K562 (cell line): ENCODE results near the gene SERPINA6. TPM values are rescaled to one million over a fixed set of nuclear protein-coding genes. Genes with fewer than 3 reads are reported as not detected.

Experiments
- ATAC-seq: fragments of 200-7000 bp; cut with Tn5 transposase; 3 replicates; pipeline ENCODE4 v1.9.1; 2020; ENCODE audit warnings: moderate library complexity
- BruUV-seq: library from RNA; stranded (reverse); fragments of 400-500 nt; replicated peaks from 2 replicates; lab custom pipeline; 2021; lab: Mats Ljungman, UMichigan
- CTCF ChIA-PET: fragments of 300-600 bp; formaldehyde crosslinking; extraction: SDS; loops from one replicate; lab custom pipeline; 2021; ENCODE audit warnings: low intra/inter-chr PET ratio; lab: Yijun Ruan, JAX
- POLR2A ChIA-PET: fragments of 300-600, 350-650 bp; sonication (Branson Sonifier 250); formaldehyde crosslinking; extraction: SDS; loops from one replicate; lab custom pipeline; 2021; ENCODE audit warnings: antibody characterized with exemption, inconsistent platforms; lab: Yijun Ruan, JAX
- DNase-seq, 4 experiments: peaks; one replicate each; pipeline versions ENCODE4 v3.0.0 to v3.0.0-alpha.2; 2011 to 2018; ENCODE audit warnings: low spot score in 3 of 4, mixed read lengths in 3 of 4; ENCODE audit errors: extremely low read depth in 1 of 4
- FAIRE-seq: peaks from 2 replicates; lab custom pipeline; 2011; peaks lifted over from hg19 to GRCh38; lab: Jason Lieb, UNC
- H2AFZ ChIP-seq: 2 replicates; pipeline ENCODE4 v1.6.0; 2011; ENCODE audit warnings: low read depth, low read length, control low read depth, inconsistent platforms
- H3K27ac ChIP-seq: fragments of 200-600 bp; 3 replicates; pipeline ENCODE4 v1.8.0; 2011; ENCODE audit warnings: low read depth, mild to moderate bottlenecking, control low read depth, inconsistent platforms, low read length, moderate library complexity, mixed read lengths; ENCODE audit errors: extremely low read depth
- H3K27me3 ChIP-seq, 2 experiments: fragments of 300-600 bp in 1 of 2; 2 replicates in 1 of 2; 3 replicates in 1 of 2; pipeline versions ENCODE4 v1.6.0 to v1.8.0; 2011; ENCODE audit warnings: inconsistent platforms in 2 of 2, low read length in 2 of 2, mild to moderate bottlenecking in 1 of 2, mixed read lengths in 1 of 2, moderate library complexity in 1 of 2; ENCODE audit not compliant: control insufficient read depth in 2 of 2, insufficient read depth in 2 of 2
- H3K36me3 ChIP-seq: fragments of 300-600 bp; 3 replicates; pipeline ENCODE4 v1.8.0; 2011; ENCODE audit warnings: mild to moderate bottlenecking, low read length, inconsistent platforms; ENCODE audit not compliant: control insufficient read depth, insufficient read depth
- H3K4me1 ChIP-seq, 2 experiments: fragments of 200-600 bp in 1 of 2; replicated peaks in 1 of 2; 2 replicates in 1 of 2; 3 replicates in 1 of 2; pipeline versions ENCODE4 v1.5.1 to v1.8.0; 2011; ENCODE audit warnings: inconsistent platforms in 2 of 2, low read length in 2 of 2, mild to moderate bottlenecking in 1 of 2, mixed read lengths in 1 of 2, moderate library complexity in 1 of 2; ENCODE audit not compliant: control insufficient read depth in 2 of 2, insufficient read depth in 2 of 2
- H3K4me2 ChIP-seq: 2 replicates; pipeline ENCODE4 v1.6.1; 2011; ENCODE audit warnings: low read length, control low read depth, inconsistent platforms, mixed read lengths; ENCODE audit not compliant: insufficient read depth
- H3K4me3 ChIP-seq: fragments of 200-600 bp; sonication (generic), shearing (Covaris generic); 2 replicates; pipeline ENCODE4 v1.5.1; 2016; ENCODE audit warnings: control low read depth, inconsistent platforms
- H3K79me2 ChIP-seq: fragments of 200-600 bp; 3 replicates; pipeline ENCODE4 v1.8.0; 2011; ENCODE audit warnings: low read length, inconsistent platforms; ENCODE audit not compliant: control insufficient read depth, insufficient read depth
- H3K9ac ChIP-seq, 2 experiments: 2 replicates each; pipeline versions ENCODE4 v1.6.0 to v1.6.1; 2011; ENCODE audit warnings: low read depth in 2 of 2, low read length in 2 of 2, control low read depth in 1 of 2, inconsistent platforms in 1 of 2, mild to moderate bottlenecking in 1 of 2, mixed read lengths in 1 of 2; ENCODE audit not compliant: insufficient read depth in 1 of 2
- H3K9me1 ChIP-seq: one replicate; pipeline ENCODE4 v1.6.0; 2011; ENCODE audit warnings: inconsistent platforms, mild to moderate bottlenecking, low read length, moderate library complexity; ENCODE audit not compliant: control insufficient read depth, insufficient read depth
- H3K9me3 ChIP-seq: replicated peaks from 2 replicates; pipeline ENCODE4 v1.5.1; 2011; ENCODE audit warnings: low read depth, low read length, inconsistent platforms; ENCODE audit not compliant: control insufficient read depth, insufficient read depth
- H4K20me1 ChIP-seq: replicated peaks from 2 replicates; pipeline ENCODE4 v1.6.1; 2011; ENCODE audit warnings: low read length, inconsistent platforms, mixed read lengths; ENCODE audit not compliant: control insufficient read depth, insufficient read depth
- ATF7 ChIP-seq: fragments of 450-650 bp; IDR thresholded peaks from 2 replicates; pipeline ENCODE4 v1.7.1; 2014; ENCODE audit warnings: mild to moderate bottlenecking, moderate library complexity
- REST ChIP-seq, 2 experiments: fragments of 450-650 bp; formaldehyde crosslinking in 1 of 2; IDR thresholded peaks; 2 replicates each; pipeline versions ENCODE4 v1.4.0 to v1.6.1; 2014 to 2020; ENCODE audit warnings: mild to moderate bottlenecking in 2 of 2, borderline replicate concordance in 1 of 2, low read depth in 1 of 2
- WHSC1 ChIP-seq: IDR thresholded peaks from one replicate; pipeline ENCODE4 v1.6.1; 2012; ENCODE audit warnings: low read length, control low read depth, inconsistent platforms
- WGBS: fragments of 100-300 bp; shearing (Covaris generic); methylation state at CpG from one replicate; pipeline ENCODE4 v1.1.6; 2016; ENCODE audit warnings: low coverage, mixed read lengths; ENCODE audit not compliant: insufficient coverage; ENCODE audit errors: missing lambda C conversion rate; 5-methylcytosine and 5-hydroxymethylcytosine counted together
- in situ Hi-C: fragments of 300-500 bp; cut with MboI; formaldehyde crosslinking; loops from 4 replicates; pipeline ENCODE4 v1.15.0; 2018; ENCODE audit warnings: inconsistent platforms, mixed read lengths
- intact Hi-C: fragments of 100-400 bp; cut with micrococcal nuclease; formaldehyde crosslinking; loops from 2 replicates; pipeline ENCODE4 v1.14.2; 2022
- polyA plus RNA-seq, 8 experiments: library from polyadenylated mRNA; depleted of rRNA in 4 of 8; stranded (reverse) in 5 of 8; unstranded in 3 of 8; fragments of >200 nt; fragmentation: Nextera tagmentation in 2 of 8; fragmentation: Illumina TruSeq in 1 of 8; extraction: Ambion mirVana in 2 of 8; extraction: Trizol in 1 of 8; gene quantifications; 2 replicates each; pipeline versions ENCODE4 v1.2.1 to v1.2.3, GENCODE V29; 2011 to 2014; ENCODE audit warnings: inconsistent platforms in 1 of 8, missing spikeins in 1 of 8
- total RNA-seq, 7 experiments: library from RNA; depleted of rRNA in 6 of 7; stranded (reverse); fragments of >200 nt in 6 of 7; fragmentation: Illumina TruSeq in 2 of 7; extraction: Trizol in 2 of 7; gene quantifications; 2 replicates each; pipeline versions ENCODE4 v1.2.1 to v1.2.3, GENCODE V29; 2011 to 2021; ENCODE audit warnings: low replicate concordance in 1 of 7

SERPINA6 gene
- total and polyA plus RNA-seq, 9 of the 15 experiments (the other 6 are each of a cell fraction or from before 2014, with no cell fraction given) = not detected

- no TSS peak for BruUV-seq
- ATAC-seq = no peak
Measured at GRCh38 chr14:94292872-94293577, 30.1 kb downstream of the SERPINA6 start, which contains the start of gene SERPINA10. TSS of gene SERPINA10 (minus strand) at chr14:94293268. CDS start at chr14:94290593, 2,675 bp downstream.

More at GRCh38 chr14:94292872-94293577, 30.1 kb downstream of the SERPINA6 start, which contains the start of gene SERPINA10:
- peaks cover 0 to 6% of the 10 kb centered on the region in 2 experiments; a peak in 1 of 5 replicates for H3K27me3 ChIP-seq
- H3K36me3 ChIP-seq = no peaks in the 10 kb centered on the region
- no peaks in the 10 kb centered on the region for H3K9me1 ChIP-seq
- no peaks in the 10 kb centered on the region for H3K9me3 ChIP-seq
- FAIRE-seq = no peak
- H3K4me1 ChIP-seq = no peaks in the 10 kb centered on the region
- TF ChIP-seq ATF7 = no peak
- TF ChIP-seq REST (IDR thresholded peaks at IDR 0.05; ENCODE audit: borderline replicate concordance) = 0 out of 2 replicates have a peak, but pooled peaks have one; percentile 25
- no peak for TF ChIP-seq REST (CRISPR knock-in tag; IDR thresholded peaks at IDR 0.05; ENCODE audit: low read depth)
- no peak for TF ChIP-seq WHSC1
- H2AFZ ChIP-seq = no peak within 1 kb of the TSS
- WGBS = 0% methylated on average over 6 of the region's 10 CpGs
- no peak within 1 kb of the TSS for H3K4me2 ChIP-seq
- DNase-seq = no peak
- no peak within 1 kb of the TSS for H3K4me3 ChIP-seq
- intact Hi-C loops (no loop called here), in situ Hi-C loops (no loop called here)
- H3K27ac ChIP-seq = no peak within 1 kb of the TSS
- no peak within 1 kb of the TSS for H3K9ac ChIP-seq
- H4K20me1 ChIP-seq = no peaks in the 10 kb centered on the region
- POLR2A ChIA-PET = no interaction called here
- CTCF ChIA-PET = no interaction called here
- no peaks in the 10 kb centered on the region for H3K79me2 ChIP-seq
